ENCODE measurements around the gene CRB3.

Gene CRB3

DNA sequence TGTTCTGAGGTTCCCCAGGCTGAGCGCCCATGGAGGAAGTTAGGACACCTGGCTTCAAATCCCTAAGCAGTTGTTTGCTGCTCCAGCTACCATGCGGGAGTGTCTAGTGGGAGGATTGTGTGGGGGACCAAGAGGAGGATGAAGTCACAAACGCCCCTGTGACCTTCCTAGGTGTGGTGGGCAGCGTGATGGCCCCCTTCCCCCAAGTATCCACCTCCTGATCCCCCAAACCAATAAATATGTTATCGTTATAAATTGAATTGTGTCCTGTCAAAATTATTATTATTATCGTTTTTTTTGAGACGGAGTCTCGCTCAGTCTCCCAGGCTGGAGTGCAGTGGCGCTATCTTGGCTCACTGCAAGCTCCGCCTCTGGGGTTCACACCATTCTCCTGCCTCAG lies 30.4 kb upstream of the CRB3 start, which contains the start of gene SLC25A41:
SLC25A41 (minus strand) TSS at position 101 of the 400 bp plus-strand sequence; CDS start at position 31, 70 bp downstream.
- DNase-seq, result no peak

DNA sequence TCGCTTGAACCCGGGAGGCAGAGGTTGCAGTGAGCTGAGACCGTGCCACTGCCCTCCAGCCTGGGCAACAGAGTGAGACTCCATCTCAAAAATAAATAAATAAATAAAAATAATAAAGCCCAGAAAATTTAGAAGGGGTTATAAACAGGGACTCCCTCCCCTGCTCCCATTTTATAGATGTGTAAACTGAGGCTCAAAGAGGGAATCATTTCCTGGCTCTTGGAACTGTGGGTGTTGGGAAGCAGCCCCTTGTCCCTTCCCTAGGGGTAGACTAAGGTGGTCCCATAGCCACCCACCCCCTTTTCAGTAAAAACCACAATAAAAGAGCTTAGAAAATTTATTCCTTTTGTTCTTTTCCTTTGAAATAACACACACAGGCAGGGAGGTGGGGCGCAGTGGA lies 24.3 kb upstream of the CRB3 start:
- DNase-seq, result no peak

DNA sequence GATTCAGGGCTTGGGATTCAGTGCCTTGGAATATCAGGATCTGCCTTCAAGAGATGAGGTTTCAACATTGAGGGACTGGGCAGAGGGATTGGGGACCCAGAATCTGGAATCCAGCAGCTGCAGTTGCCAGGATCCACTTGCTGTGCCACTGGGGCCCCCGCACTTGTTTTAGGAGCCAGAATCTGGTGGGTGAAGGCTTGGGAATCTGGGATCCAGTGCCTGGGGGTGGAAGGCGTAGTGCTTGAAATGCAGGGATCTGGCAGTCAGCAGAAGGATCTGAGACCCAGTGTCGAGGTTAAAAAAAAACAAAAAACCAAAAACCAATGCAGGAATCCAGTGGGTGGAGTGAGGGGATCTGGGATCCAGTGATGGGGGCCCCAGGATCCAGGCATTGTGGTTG lies 23.2 kb upstream of the CRB3 start:
- DNase-seq, result no peak

- no peak for DNase-seq
Measured at GRCh38 chr19:6442087-6442688, 21.9 kb upstream of the CRB3 start.

- DNase-seq, result no peak
Measured at GRCh38 chr19:6443986-6444385, 20.1 kb upstream of the CRB3 start.

GRCh38 chr19:6446452-6446851 lies 17.6 kb upstream of the CRB3 start:
- DNase-seq, result no peak

GRCh38 chr19:6448045-6448444 lies 16.0 kb upstream of the CRB3 start:
- DNase-seq, result no peak

DNA sequence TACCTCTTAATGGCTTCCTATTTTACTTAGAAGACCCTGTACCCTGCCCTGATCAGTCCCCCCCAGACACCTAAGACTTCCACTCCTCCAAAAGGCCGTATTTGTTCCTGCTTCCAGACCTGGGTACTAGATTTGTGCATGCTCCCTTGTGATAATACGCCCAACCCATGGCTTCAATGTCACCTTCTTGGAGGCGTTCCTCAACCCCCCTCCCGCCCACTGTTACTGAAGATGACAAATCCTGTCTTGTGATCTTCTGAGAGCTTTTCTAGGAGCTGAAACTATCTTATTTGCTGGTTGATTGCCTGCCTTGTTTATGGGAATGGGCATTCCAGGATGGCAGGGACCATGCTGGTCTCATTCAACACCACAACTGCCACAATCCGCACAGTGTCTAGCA lies 13.9 kb upstream of the CRB3 start:
- DNase-seq, result no peak

- no peak for DNase-seq
Measured at GRCh38 chr19:6451583-6452222, 12.4 kb upstream of the CRB3 start.

GRCh38 chr19:6452223-6452614 lies 11.9 kb upstream of the CRB3 start:
- DNase-seq, result no peak

- DNase-seq, result no peak
Measured at GRCh38 chr19:6452899-6453298, 11.2 kb upstream of the CRB3 start.

DNA sequence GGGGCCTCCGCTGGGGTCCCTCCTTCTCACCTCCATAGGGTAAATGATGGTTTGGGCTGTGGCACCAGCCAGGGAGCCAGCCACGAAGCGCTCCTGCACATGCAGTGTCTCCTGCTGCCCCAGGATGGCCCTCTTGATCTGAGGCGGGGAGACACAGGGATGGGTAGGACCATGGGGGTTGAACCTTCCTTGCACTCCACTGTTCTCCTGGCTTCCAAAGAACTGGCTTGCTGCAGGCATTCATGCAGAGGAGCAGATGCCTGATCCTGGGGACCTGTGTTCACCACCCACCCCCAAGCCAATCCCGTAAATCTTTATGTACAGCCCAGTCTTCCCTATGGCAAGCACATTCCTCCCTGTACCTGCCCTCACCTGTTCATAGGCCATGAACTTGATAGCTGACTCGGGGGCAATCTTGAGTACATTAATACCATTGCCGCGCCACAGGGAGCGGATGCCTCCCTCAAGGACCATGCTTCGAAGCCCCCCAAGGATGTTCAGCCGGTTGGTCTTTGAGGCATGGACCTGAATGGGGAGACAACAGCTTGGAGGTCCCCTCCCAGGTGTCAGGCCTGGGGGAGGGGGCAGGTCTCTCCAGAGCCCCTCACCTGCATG lies 10.0 kb upstream of the CRB3 start:
- DNase-seq, result no peak

GRCh38 chr19:6455924-6456323 lies 8.1 kb upstream of the CRB3 start:
- no peak for DNase-seq

DNA sequence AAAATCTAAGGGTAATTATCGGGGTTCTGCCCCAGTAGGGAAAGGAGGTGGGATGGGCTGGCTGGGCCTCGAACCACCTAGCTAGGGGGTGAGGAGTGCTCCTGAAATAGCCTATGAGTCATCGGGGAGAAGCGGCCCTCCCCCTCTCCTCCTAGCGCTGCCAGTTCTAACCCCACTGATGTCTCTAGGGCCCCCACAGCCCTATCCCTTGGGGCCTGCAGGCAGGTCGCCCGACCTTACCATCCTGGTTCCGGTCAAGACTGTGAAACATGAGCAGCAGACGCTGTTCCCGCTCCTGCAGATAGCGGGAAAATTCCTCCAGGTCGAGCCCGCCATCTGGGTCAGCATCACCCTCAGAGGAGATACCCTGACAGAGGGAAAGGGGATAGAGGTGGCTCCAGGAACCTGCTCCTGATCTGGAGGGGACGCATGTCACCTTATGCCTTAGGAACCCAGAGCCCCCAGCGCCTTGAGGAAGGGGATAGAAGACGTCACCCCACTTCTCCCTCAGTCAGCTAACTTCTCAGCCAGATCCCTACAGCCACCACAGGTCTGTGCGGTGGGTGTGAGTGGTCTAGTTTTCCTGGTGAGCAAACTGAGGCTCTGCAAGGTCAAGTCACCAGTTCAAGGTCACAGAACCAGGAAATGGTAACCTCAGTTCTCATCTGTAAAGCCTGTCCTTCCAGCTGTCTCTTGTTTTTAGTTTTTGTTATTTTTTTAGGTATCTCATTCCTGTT lies 5.9 kb upstream of the CRB3 start:
- no peak for DNase-seq

GRCh38 chr19:6458695-6459261 lies 5.3 kb upstream of the CRB3 start:
- DNase-seq, result no peak

DNA sequence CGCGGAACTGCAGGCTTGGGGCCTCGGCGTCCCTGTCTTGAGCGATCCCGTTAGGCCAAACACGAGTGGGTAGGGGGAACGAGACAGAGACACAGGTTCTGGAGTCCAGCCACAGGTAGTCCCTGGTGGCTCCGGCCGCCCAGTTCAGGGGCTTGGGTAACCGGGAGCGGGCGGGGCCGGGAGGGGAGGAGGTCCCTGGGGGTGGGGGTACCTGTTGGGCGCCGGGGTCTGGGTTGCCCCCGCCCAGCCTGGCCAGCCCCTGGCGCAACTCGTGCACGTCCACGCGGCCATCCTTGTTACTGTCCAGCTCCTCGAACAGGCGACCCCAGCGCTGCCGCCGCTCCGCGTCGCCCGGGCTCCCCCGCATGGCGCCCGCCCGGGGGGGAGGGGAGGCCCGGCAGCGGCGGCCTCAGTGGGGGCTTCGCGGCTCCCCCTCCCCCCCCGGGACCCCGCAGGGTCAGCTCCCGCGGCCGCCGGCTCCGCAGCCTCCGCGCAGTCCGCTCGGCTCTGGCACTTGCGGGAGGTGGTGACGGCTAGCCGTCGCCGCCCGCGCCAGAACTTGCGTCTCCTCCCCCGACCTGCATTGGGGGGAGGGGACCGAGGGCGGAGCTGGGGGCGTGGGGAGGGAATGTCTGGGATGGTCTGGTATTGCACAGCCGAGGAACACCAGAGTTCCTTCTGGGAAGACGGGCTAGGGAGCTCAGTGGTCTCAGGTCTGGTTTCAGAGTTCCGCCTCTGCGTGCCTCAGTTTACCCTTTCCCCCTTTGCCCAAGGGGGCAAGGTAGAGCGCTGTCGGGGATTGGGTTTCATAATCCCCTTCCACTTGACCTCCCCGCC lies 4.6 kb upstream of the CRB3 start, which contains the start of gene SLC25A23:
SLC25A23 (minus strand) TSS at position 531 of the 837 bp plus-strand sequence; CDS start at position 367, 164 bp downstream.
- DNase-seq, result peak; percentile 65

GRCh38 chr19:6460099-6460884 lies 3.8 kb upstream of the CRB3 start:
- DNase-seq, result peak; percentile 98

DNA sequence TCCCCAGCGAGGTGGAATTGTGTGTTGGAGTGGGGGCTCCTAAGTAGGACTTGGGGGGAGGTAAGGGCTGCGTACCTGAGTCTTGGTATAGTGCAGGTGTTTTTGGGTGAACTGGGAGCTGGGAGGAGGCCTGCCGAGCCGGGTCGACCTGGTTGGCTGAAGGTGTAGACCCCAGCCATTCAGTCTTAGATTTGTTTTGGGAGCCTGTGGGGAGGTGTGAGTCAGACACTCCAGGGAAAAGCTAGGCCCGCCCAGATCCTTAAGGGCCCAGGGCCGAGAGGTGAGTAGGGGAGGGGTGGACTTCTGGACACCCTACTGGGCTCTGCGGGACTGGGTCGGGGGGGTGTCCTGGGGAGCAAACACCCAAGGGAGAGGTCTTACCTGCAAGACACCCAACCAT lies 935 bp downstream of the CRB3 start:
- no peak for DNase-seq

- DNase-seq, result no peak
Measured at GRCh38 chr19:6465663-6466062, 1.6 kb downstream of the CRB3 start.

DNA sequence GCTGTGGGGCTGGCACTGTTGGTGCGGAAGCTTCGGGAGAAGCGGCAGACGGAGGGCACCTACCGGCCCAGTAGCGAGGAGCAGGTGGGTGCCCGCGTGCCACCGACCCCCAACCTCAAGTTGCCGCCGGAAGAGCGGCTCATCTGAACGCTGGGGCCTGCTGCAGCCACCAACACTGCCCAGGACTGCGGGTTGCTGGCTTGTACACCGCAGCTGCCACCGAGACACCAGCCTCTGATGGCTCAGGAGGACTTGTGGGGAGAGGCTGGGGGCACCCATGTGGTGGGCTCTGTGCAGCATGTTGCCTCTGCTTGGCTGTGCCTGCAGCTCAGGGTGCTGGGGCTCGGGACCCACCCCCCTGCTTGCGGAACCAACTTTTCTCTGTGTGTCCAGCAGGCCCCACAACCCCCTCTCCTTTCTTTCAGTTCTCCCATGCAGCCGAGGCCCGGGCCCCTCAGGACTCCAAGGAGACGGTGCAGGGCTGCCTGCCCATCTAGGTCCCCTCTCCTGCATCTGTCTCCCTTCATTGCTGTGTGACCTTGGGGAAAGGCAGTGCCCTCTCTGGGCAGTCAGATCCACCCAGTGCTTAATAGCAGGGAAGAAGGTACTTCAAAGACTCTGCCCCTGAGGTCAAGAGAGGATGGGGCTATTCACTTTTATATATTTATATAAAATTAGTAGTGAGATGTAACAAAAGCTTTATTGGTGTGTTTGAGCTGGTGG lies 2.6 kb downstream of the CRB3 start:
- DNase-seq, result no peak

GRCh38 chr19:6467384-6467783 lies 3.3 kb downstream of the CRB3 start:
- DNase-seq, result no peak
